ENCODE data around the gene AP1AR. TPM values are rescaled to one million over a fixed set of nuclear protein-coding genes. Genes with fewer than 3 reads are reported as not detected.
"Not testable (repeated sequence)": the region's sequence is repeated elsewhere in the genome, so short reads cannot be mapped to it uniquely, and the experiment has no call there.

AP1AR gene
- total RNA-seq, 2 experiments from 2014 or later, result 3.7 to 4.8 TPM

DNA sequence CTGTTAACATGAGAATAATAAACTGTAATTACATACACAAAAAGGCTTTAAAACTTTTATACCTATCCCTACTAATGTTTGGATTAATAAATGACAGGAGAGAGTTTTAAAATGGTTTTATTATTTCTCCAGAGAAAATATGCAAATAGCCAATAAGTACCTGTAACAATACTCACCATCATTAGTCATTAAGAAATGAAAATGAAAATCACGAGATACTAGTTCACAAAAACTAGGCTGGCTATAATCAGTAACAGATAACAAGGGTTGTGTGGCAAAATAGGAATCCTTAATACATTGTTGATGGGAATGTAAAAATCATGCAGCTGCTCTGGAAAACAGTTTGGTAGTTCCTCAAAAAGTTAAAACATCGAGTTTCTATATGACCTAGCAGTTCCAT is 25.2 kb upstream of the AP1AR start:
- Histone ChIP-seq H3K9me3 (ENCODE audit: control insufficient read depth in 1 of 2, insufficient read depth in 1 of 2, low read length in 2 of 2) (no peaks in the 10 kb centered on the region), H3K4me1 (ENCODE audit: insufficient read depth, low read length) (no peaks in the 10 kb centered on the region), H3K36me3 (ENCODE audit: insufficient read depth, low read length) (no peaks in the 10 kb centered on the region), H3K4me3 (ENCODE audit: low read length) (no peak overlapping the region), H3K27ac (ENCODE audit: low read depth in 1 of 2, low read length in 2 of 2) (no peak overlapping the region), H3K27me3 (ENCODE audit: control insufficient read depth in 1 of 2, insufficient read depth in 2 of 2, low read length in 2 of 2) (no peaks in the 10 kb centered on the region)
- Mint-ChIP-seq H3K27ac (no peak overlapping the region), H3K9me3 (no peaks in the 10 kb centered on the region), H3K4me1 (ENCODE audit: low read depth) (no peaks in the 10 kb centered on the region), H3K4me3 (no peak overlapping the region), H3K36me3 (ENCODE audit: low read depth) (no peaks in the 10 kb centered on the region), H3K27me3 (no peaks in the 10 kb centered on the region)
- POLR2A ChIA-PET, result no interaction called here
- TF ChIP-seq, protein P1, sequence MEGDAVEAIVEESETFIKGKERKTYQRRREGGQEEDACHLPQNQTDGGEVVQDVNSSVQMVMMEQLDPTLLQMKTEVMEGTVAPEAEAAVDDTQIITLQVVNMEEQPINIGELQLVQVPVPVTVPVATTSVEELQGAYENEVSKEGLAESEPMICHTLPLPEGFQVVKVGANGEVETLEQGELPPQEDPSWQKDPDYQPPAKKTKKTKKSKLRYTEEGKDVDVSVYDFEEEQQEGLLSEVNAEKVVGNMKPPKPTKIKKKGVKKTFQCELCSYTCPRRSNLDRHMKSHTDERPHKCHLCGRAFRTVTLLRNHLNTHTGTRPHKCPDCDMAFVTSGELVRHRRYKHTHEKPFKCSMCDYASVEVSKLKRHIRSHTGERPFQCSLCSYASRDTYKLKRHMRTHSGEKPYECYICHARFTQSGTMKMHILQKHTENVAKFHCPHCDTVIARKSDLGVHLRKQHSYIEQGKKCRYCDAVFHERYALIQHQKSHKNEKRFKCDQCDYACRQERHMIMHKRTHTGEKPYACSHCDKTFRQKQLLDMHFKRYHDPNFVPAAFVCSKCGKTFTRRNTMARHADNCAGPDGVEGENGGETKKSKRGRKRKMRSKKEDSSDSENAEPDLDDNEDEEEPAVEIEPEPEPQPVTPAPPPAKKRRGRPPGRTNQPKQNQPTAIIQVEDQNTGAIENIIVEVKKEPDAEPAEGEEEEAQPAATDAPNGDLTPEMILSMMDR (IDR thresholded peaks at IDR 0.05), result no peak
- CTCF ChIA-PET, result no interaction called here
- no peak for ATAC-seq (ENCODE audit: poor library complexity)
- no peak for DNase-seq
- intact Hi-C loops (cut with DNase I, micrococcal nuclease), result no loop called here

DNA sequence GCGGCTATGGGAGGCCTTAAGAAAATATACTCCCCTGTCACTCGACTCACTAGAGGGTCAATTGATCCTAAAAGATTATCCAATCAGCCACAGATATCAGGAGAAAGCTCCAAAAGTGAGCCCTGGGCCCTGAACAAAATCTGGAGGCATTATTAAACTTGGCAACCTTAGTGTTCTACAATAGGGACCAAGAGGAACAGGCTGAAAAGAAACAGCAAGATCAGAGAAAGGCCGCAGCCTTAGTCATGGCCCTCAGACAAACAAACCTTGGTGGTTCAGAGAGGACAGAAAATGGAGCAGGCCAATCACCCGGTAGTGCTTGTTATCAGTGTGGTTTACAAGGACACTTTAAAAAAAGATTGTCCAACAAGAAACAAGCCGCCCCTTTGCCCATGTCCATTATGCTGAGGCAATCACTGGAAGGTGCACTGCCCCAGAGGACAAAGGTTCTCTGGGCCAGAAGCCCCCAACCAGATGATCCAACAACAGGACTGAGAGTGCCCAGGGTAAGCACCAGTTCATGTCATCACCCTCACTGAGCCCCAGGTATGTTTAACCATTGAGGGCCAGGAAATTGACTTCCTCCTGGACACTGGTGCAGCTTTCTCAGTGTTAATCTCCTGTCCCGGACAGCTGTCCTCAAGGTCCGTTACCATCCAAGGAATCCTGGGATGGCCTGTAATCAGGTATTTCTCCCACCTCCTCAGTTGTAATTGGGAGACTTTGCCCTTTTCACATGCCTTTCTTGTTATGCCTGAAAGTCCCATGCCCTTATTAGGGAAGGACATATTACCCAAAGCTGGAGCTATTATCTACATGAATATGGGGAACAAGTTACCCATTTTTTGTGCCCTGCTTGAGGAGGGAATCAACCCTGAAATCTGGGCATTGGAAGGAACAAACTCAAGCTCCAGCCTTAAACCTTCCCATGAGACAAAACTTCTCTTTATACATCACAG is 23.2 kb upstream of the AP1AR start:
- H3K36me3 ChIP-seq (ENCODE audit: insufficient read depth, low read length); H3K4me1 Mint-ChIP-seq (ENCODE audit: low read depth); H3K27me3 Mint-ChIP-seq; ATAC-seq (ENCODE audit: poor library complexity); H3K27me3 ChIP-seq (ENCODE audit: control insufficient read depth in 1 of 2, insufficient read depth in 2 of 2, low read length in 2 of 2); intact Hi-C loops (cut with DNase I, micrococcal nuclease); H3K27ac ChIP-seq (ENCODE audit: low read depth in 1 of 2, low read length in 2 of 2); H3K36me3 Mint-ChIP-seq (ENCODE audit: low read depth); H3K4me1 ChIP-seq (ENCODE audit: insufficient read depth, low read length); DNase-seq; H3K27ac Mint-ChIP-seq; POLR2A ChIA-PET; H3K4me3 ChIP-seq (ENCODE audit: low read length); CTCF ChIA-PET; H3K9me3 ChIP-seq (ENCODE audit: control insufficient read depth in 1 of 2, insufficient read depth in 1 of 2, low read length in 2 of 2); H3K4me3 Mint-ChIP-seq; H3K9me3 Mint-ChIP-seq: not testable (repeated sequence)

DNA sequence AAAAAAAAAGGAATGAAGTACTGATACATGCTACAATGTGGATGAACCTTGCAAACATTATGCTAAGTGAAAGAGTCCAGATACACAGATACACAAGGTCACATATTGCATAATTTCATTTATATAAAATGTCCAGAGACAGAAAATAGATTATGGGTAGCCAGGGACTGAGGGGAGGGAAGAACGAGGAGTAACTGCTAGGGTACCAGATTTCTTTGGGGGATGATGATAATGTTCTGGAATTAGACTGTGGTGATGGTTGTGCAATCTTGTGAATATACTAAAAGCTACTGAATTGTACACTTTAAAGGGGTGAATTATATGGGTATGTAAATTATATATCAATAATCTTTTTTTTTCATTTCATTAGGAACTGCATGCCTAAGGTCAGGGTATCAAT is 20.8 kb upstream of the AP1AR start:
- Histone ChIP-seq H3K36me3 (ENCODE audit: insufficient read depth, low read length) (no peaks in the 10 kb centered on the region), H3K27me3 (ENCODE audit: control insufficient read depth in 1 of 2, insufficient read depth in 2 of 2, low read length in 2 of 2) (no peaks in the 10 kb centered on the region), H3K4me1 (ENCODE audit: insufficient read depth, low read length) (no peaks in the 10 kb centered on the region), H3K27ac (ENCODE audit: low read depth in 1 of 2, low read length in 2 of 2) (no peak overlapping the region), H3K4me3 (ENCODE audit: low read length) (no peak overlapping the region), H3K9me3 (ENCODE audit: control insufficient read depth in 1 of 2, insufficient read depth in 1 of 2, low read length in 2 of 2) (no peaks in the 10 kb centered on the region)
- Mint-ChIP-seq H3K27me3 (no peaks in the 10 kb centered on the region), H3K4me1 (ENCODE audit: low read depth) (no peaks in the 10 kb centered on the region), H3K9me3 (no peaks in the 10 kb centered on the region), H3K36me3 (ENCODE audit: low read depth) (no peaks in the 10 kb centered on the region), H3K4me3 (no peak overlapping the region), H3K27ac (no peak overlapping the region)
- no peak for DNase-seq
- TF ChIP-seq, protein P1 (IDR thresholded peaks at IDR 0.05), result no peak
- no peak for ATAC-seq (ENCODE audit: poor library complexity)
- ChIA-PET POLR2A (no interaction called here), CTCF (no interaction called here)
- intact Hi-C loops (cut with DNase I, micrococcal nuclease), result loop anchor here in 1 of 2 experiments (10.0 kb wide), 1 partner anchor 394 kb away; no protein-coding TSS in a partner anchor

Measured in CD4-positive, alpha-beta T cell (primary cell).